ENCODE measurements around the gene STK39. TPM values are rescaled to one million over a fixed set of nuclear protein-coding genes. Genes with fewer than 3 reads are reported as not detected.
A peak's percentile ranks its signal among the peaks of the same experiment; 100 is the strongest.

STK39 gene
- total RNA-seq, 1 experiment from 2014 or later: 22.1 TPM

DNA sequence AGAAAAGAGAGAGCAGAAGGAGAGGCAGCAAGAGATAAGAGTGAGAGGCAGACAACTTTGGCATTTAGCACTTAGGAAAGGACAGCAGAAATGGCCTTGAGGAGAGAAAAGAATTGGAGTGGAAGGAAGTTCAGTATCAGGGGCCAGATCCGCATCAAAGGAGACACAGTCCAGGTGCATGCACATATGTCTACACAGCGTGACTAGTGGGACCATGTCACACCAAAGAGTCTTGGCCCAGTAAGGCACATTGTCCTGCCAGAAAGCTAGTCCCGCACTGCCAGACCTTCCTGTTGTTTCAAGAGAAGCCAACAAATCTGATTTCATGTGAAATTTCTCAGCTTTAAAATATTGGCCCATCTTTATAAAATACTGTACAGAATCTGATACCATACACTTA is 8.5 kb upstream of the STK39 start:
- no CpG with 5 or more reads among the region's 3 CpGs for WGBS (ENCODE audit: extremely low coverage, insufficient read length, low lambda C conversion rate)

More for the DNA sequence above, 8.5 kb upstream of the STK39 start:
- H3K79me1 ChIP-seq (ENCODE audit: insufficient read depth, low read depth, low read length, poor library complexity, severe bottlenecking): no peaks in the 10 kb centered on the region
- DNase-seq: no peak
- no peak overlapping the region for H3T11ph ChIP-seq (ENCODE audit: low read length)
- H3K9me3 ChIP-seq (ENCODE audit: control insufficient read depth, low read depth, low read length): no peaks in the 10 kb centered on the region
- H3K27ac ChIP-seq (ENCODE audit: insufficient read length, low read depth, low read length): no peak overlapping the region
- no peaks in the 10 kb centered on the region for H3K4me1 ChIP-seq (ENCODE audit: insufficient read depth, low read length)
- H2BK120ac ChIP-seq (ENCODE audit: low read depth, low read length, poor library complexity, severe bottlenecking): no peak overlapping the region
- no peak overlapping the region for H3K18ac ChIP-seq (ENCODE audit: insufficient read length, low read depth, low read length)
- Mint-ChIP-seq H3K4me3 (no peak overlapping the region), H3K27ac (0 out of 7 replicates have a peak overlapping the region, but pooled peaks of 1 of the 3 experiments have one; percentile 3), H3K9me3 (peaks cover 17 to 19% of the 10 kb centered on the region in 2 experiments), H3K36me3 (ENCODE audit: insufficient read depth in 1 of 3, low read depth in 3 of 3) (peaks cover 10 to 12% (median 10%) of the 10 kb centered on the region in 3 experiments), H3K27me3 (ENCODE audit: low read depth) (peaks cover 5% of the 10 kb centered on the region), H3K4me1 (no peaks in the 10 kb centered on the region)
- TF ChIP-seq, protein P1, sequence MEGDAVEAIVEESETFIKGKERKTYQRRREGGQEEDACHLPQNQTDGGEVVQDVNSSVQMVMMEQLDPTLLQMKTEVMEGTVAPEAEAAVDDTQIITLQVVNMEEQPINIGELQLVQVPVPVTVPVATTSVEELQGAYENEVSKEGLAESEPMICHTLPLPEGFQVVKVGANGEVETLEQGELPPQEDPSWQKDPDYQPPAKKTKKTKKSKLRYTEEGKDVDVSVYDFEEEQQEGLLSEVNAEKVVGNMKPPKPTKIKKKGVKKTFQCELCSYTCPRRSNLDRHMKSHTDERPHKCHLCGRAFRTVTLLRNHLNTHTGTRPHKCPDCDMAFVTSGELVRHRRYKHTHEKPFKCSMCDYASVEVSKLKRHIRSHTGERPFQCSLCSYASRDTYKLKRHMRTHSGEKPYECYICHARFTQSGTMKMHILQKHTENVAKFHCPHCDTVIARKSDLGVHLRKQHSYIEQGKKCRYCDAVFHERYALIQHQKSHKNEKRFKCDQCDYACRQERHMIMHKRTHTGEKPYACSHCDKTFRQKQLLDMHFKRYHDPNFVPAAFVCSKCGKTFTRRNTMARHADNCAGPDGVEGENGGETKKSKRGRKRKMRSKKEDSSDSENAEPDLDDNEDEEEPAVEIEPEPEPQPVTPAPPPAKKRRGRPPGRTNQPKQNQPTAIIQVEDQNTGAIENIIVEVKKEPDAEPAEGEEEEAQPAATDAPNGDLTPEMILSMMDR (conservative IDR thresholded peaks at IDR 0.05): no peak
- no peak overlapping the region for H4K5ac ChIP-seq (ENCODE audit: insufficient read length, low read depth, low read length)
- H3K23me2 ChIP-seq (ENCODE audit: insufficient read length, low read depth, low read length, poor library complexity, severe bottlenecking): no peaks in the 10 kb centered on the region
- H3K23ac ChIP-seq (ENCODE audit: insufficient read length, low read depth, low read length): no peak overlapping the region
- no peak overlapping the region for H2BK20ac ChIP-seq (ENCODE audit: low read depth, low read length, poor library complexity, severe bottlenecking)
- H3K56ac ChIP-seq (ENCODE audit: insufficient read length, low read depth, low read length): no peak overlapping the region
- H2AK5ac ChIP-seq (ENCODE audit: insufficient read length, low read length): no peak overlapping the region
- no peak overlapping the region for H3K9ac ChIP-seq (ENCODE audit: extremely low read depth, insufficient read length, low read length)
- 0 out of 2 replicates have a peak overlapping the region, but pooled peaks have one; percentile 13 for H2BK15ac ChIP-seq (ENCODE audit: low read depth, low read length)
- no peaks in the 10 kb centered on the region for H4K20me1 ChIP-seq (ENCODE audit: control insufficient read depth, insufficient read depth, insufficient read length)
- H3K79me2 ChIP-seq (ENCODE audit: insufficient read depth, low read length): no peaks in the 10 kb centered on the region
- no peaks in the 10 kb centered on the region for H3K27me3 ChIP-seq (ENCODE audit: insufficient read depth, low read length)
- H2BK12ac ChIP-seq (ENCODE audit: insufficient read length, low read depth, low read length): no peak overlapping the region
- H4K91ac ChIP-seq (ENCODE audit: insufficient read length, low read depth, low read length): no peak overlapping the region
- H3K4ac ChIP-seq (ENCODE audit: low read depth, low read length): no peak overlapping the region
- no peak overlapping the region for H2AFZ ChIP-seq (ENCODE audit: low read length)
- H4K8ac ChIP-seq (replicated peaks; ENCODE audit: insufficient read length, low read depth, low read length): no peak overlapping the region
- H3K4me2 ChIP-seq (ENCODE audit: insufficient read depth, insufficient read length, low read length): no peak overlapping the region
- H3K14ac ChIP-seq (ENCODE audit: insufficient read depth, low read length): no peak overlapping the region
- no peak overlapping the region for H2BK5ac ChIP-seq (ENCODE audit: insufficient read length, low read length)
